Measurements from ENCODE around the gene EPG5. TPM values are rescaled to one million over a fixed set of nuclear protein-coding genes. Genes with fewer than 3 reads are reported as not detected.
"Not testable (repeated sequence)": the region's sequence is repeated elsewhere in the genome, so short reads cannot be mapped to it uniquely, and the experiment has no call there.

Gene EPG5
- total RNA-seq, 1 experiment from 2014 or later = 5.8 TPM

DNA sequence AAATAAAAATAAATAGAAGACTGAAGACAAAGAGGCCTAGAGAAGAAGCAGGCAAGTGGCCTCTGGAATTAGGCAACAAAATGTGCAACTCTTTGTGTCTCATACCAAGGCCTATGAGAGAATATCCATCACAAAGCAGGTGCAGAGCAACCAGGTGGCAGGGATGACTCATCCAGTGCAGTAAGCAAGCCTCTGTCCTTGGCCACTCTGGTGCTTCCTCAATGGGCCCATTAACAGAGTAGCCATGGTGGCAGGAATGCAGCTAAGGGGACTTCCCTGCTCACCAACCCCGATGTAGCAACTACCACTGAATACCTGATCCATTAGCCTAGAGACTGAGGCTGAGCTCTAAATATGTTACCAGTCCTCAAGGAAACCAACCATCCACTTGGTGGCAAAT lies 11.0 kb upstream of the EPG5 start:
- DNase-seq (ENCODE audit: low spot score) = no peak
- in situ Hi-C loops (cut with HindIII; ENCODE audit: low sequenced_read_pairs) = no loop called here

DNA sequence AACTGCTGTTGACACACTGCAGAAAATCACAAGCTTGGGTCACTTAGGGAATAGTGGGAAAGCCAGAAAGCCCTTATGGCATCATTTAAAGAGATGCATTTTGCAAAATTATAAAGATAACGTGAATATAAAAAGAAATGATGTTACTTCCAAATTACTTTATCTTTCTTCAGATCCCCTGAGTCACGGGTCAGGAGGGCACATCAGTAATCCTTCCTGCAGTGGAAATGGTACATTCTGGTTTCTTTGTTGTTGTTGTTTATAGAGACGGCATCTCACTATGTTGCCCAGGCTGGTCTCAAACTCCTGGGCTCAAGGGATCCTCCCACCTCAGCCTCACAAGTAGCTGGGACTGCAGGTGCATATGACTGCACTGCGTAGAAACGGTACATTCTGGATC lies 9.8 kb upstream of the EPG5 start:
- DNase-seq (ENCODE audit: low spot score) = no peak
- in situ Hi-C loops (cut with HindIII; ENCODE audit: low sequenced_read_pairs) = no loop called here

DNA sequence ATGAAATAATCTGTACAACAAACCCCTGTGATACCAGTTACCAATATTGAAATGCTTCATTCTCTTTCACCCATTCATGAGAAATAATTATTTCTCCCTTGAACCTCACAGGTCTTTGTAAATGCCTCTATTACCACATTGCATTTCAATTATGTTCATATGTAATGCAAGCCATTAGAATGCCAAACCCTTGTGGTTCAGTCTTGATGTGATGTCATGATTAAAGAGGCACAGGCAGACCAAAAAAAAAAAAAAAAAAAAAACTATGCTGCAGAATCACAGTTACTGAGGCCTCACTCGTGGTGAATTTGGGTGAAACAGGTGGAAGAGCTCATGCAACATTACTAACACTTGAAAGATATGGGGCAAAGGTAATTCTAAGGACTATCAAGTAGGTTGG lies 9.4 kb upstream of the EPG5 start:
- no peak for DNase-seq (ENCODE audit: low spot score)
- in situ Hi-C loops (cut with HindIII; ENCODE audit: low sequenced_read_pairs) = no loop called here

DNA sequence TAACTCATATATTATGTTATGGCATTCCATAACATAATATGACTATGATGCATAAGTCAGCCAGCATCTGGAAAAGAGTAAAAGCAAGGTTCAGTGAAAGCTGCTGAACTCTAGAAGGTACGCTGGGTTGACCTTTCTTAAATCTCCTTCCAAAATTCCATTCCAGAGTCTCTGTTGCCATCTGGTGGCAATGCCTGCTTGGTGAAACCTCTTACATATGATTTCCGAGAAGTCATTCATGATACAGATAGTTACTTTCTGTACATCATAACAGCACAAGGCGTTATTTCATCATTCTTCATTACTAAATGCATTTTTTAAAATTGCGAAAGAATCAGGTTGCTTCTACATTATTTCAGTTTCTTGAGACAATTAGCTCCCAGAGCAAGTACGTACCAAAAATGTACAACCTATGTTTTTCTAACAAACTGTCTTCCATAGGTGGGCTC lies 7.0 kb upstream of the EPG5 start:
- DNase-seq (ENCODE audit: low spot score) = peak; percentile 75
- in situ Hi-C loops (cut with HindIII; ENCODE audit: low sequenced_read_pairs) = no loop called here

DNA sequence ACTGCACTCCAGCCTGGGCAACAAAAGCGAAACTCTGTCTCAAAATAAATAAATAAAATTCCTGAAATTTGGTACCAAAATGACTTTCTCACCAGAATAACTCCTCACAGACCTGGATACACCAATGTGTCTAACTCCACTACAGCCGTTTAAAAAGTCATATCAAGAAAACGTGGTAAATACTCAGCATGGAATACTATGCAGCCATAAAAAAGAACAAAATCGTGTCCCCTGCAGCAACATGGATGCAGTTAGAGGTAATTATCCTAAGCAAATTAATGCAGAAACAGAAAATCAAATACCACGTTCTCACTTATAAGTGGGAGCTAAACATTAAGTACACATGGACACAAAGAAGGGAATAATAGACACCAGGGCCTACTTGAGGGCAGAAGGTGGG lies 2.2 kb downstream of the EPG5 start:
- DNase-seq (ENCODE audit: low spot score); in situ Hi-C loops (cut with HindIII; ENCODE audit: low sequenced_read_pairs): not testable (repeated sequence)

DNA sequence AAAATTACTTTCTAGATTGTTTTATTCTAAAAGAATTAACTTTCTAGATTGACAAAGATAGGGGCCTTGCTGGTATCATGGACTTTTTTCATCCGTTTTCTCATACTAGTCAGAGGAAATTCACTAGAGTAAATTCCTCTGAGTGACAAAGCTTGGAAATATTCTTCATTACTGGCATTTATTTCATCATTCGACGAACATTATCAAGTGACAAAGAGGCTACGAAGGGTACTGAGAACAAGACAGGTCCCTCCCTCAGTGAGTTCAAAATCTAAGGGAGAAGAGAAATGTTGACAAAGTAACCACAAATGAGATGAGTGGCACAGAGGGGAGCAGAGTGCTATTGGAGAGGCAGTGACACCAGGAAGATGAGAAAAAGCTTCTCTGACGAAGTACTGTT lies 4.3 kb downstream of the EPG5 start:
- DNase-seq (ENCODE audit: low spot score) = no peak
- in situ Hi-C loops (cut with HindIII; ENCODE audit: low sequenced_read_pairs) = no loop called here

DNA sequence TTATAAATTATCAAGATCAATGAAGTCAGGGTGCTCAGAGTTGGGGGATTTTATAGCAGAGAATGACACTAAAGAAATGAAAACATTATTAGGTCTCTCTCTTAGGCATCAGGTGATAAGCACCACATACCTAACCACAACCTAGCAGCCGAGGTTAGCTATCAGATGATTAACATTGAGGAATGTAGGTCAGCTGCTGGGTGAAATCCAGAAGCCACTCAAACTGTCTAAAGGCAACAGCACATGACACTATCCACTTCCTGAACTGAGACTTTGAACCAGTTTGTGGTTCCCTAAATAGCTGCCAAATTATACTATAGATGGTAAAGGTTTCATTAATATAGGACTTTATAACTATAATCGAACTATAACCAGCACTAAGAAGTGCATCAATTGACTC lies 4.7 kb downstream of the EPG5 start:
- in situ Hi-C loops (cut with HindIII; ENCODE audit: low sequenced_read_pairs) = no loop called here
- DNase-seq (ENCODE audit: low spot score) = no peak

DNA sequence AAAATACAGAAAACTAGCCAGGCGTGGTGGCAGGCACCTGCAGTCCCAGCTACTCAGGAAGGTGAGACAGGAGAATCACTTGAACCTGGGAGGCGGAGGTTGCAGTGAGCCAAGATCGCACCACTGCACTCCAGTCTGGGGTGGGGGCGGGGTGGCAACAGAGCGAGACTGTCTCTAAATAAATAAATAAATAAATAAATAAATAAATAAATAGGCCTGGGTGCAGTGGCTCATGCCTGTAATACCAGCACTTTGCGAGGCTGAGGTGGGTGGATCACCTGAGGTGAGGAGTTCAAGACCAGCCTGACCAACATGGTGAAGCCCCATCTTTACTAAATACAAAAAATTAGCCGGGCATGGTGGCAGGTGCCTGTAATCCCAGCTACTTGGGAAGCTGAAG lies 7.6 kb downstream of the EPG5 start:
- in situ Hi-C loops (cut with HindIII; ENCODE audit: low sequenced_read_pairs); DNase-seq (ENCODE audit: low spot score): not testable (repeated sequence)

DNA sequence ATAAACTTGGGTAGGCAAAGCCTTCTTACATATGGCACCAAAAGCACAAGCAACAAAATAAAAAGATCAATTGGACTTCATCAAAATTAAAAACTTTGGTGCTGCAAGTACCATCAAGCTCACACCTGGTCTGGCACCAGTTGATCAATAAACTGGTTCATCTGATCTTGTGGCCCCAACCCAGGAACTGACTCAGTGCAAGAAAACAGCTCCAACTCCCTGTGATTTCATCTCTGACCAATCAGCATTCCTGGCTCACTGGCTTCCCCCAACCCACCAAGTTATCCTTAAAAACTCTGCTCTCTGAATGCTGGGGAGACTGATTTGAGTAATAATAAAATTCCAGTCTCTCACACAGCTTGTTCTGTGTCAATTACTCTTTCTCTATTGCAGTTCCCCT lies 8.4 kb downstream of the EPG5 start:
- no peak for DNase-seq (ENCODE audit: low spot score)
- in situ Hi-C loops (cut with HindIII; ENCODE audit: low sequenced_read_pairs) = no loop called here

DNA sequence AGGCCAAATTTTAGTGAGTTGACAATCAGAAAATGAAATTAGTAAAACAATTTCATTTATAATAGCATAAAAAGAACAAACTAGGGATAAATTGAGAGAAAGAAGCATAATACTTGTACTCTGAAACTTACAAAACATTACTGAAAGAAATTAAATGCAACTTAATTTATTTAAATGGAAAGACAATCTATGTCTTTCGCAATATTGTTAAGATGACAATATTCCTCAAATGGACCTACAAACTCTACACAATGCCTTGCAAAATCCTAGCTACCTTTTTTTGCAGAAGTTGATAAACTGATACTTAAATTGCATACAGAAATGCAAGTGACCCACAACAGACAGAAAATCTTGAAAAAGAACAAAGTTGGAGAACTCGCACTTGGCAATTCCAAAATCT lies 9.1 kb downstream of the EPG5 start:
- in situ Hi-C loops (cut with HindIII; ENCODE audit: low sequenced_read_pairs) = no loop called here

DNA sequence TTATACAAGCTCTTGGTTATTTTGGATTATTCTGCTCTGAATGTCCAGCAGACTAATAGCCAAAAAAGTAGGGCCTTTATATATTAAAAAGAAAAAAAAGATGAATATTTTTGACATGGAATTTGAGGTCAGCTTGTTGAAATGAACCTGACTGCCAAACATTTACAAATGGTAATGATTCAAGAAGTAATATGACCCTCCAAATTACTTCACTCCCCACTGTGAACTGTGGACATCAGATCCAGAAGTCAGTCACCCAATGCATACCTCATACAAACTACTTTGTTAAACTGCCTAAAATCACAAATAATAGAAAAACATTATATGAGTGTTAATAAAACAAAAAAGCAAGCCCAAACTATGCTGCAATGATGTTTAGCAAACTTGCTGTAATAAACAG lies 10.0 kb downstream of the EPG5 start:
- in situ Hi-C loops (cut with HindIII; ENCODE audit: low sequenced_read_pairs) = no loop called here
- DNase-seq (ENCODE audit: low spot score) = no peak

More for the DNA sequence above, 9.1 kb downstream of the EPG5 start:
- no peak for DNase-seq (ENCODE audit: low spot score)

DNA sequence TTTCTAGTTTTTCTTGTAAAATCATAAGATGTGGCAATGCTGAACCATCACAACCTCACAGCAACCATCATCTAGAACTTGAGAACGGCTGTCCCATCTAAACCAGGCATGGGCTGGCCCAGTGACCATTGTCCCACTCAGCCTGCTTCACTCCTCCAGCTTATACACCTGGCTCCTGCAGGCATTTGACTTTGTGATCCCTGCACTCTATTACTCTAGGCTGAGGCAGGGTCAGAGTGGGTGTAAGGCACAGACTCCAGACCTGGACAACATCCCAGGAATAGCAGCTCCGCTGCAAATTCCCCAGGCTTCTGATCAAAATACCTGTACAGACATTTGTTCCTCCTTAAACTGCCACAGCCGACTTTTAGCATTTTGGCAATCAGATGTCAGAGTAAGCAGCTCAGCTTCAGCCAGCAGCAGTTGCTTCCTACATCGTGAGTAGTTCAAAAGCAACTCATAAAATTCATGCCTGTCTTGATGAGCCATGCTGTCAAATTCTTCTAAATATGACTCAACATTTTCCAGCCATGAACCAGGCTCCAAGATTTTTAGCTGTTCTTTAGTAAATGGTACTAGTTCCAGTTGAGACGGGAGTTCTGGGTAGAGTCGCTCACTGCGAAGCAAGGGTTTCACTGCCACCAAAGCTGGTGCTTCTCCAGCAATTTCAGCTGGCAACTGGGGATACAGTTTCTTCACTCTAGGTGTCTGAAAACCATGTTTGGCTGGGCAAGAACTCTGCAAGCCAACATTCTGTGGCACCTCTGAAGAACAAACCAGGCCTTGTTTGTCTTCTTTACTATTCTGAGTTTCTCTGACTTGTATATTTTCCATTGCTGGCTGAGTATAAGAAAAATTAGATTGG lies 12.8 kb downstream of the EPG5 start:
- no peak for DNase-seq (ENCODE audit: low spot score)
- in situ Hi-C loops (cut with HindIII; ENCODE audit: low sequenced_read_pairs) = no loop called here

DNA sequence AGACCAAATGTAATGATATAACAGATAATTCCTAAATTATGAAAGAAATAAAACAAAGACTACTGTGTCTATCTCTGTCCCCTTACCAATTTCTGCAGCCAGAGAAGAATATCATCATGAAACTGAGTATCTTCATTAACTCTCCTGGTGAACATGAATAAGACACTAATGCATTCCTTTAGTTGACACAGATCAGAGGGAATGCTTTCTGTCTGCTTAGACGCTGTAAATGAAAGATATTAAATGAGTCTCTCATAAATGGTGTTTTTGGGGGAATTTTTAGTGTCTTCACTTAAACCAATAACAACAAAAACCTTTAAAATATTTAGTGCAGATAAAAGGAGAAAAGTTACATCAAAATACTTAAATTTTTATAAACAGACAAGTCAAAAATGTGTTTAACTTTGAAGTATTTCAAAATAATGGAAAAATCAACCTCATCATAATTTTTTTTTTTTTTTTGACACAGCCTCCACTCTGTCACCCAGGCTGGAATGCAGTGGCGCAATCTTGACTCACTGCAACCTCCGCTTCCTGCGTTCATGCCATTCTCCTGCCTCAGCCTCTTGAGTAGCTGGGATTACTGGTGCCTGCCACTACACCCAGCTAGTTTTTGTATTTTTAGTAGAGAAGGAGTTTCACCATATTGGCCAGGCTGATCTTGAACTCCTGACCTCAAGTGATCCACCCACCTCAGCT lies 16.0 kb downstream of the EPG5 start:
- in situ Hi-C loops (cut with HindIII; ENCODE audit: low sequenced_read_pairs) = no loop called here

DNA sequence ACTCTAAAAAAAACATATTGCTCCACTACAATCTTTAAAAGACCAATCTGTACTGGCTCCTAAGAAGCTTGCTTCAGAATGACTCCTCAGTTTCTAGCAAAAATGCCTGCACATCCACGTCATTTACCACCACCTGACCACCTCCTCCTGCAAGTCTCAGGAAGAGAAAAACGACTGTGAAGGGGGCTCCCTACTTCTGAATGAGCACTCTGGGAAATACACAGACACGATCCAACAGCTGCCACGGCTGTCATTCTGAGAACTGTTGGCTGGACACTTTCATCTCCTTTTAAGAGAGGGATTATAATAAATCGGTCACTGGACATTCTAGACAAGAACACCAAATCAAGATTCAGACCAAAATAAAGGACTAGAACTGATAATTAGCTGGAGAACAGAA lies 21.5 kb downstream of the EPG5 start:
- DNase-seq (ENCODE audit: low spot score) = no peak
- in situ Hi-C loops (cut with HindIII; ENCODE audit: low sequenced_read_pairs) = no loop called here

More for the DNA sequence above, 16.0 kb downstream of the EPG5 start:
- DNase-seq (ENCODE audit: low spot score) = no peak

DNA sequence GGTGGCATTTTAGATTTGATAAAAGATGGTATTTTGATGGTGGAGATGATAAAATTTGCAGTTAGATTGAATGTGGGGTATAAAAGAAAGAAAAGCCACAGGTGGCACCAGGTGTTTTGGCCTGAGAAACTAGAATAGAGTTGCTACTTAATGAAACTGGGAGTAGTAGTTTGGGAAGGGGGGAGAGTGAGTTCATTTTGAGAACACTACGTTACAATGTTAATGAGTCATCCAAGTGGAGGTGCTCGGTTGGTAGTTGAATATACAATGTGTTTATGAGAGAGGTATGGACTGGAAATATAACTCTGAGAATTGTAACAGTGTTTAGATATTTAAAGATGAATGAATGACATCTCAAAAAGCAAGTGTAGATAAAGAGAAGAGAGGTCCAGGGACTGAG lies 26.4 kb downstream of the EPG5 start:
- DNase-seq (ENCODE audit: low spot score) = no peak
- in situ Hi-C loops (cut with HindIII; ENCODE audit: low sequenced_read_pairs) = no loop called here

DNA sequence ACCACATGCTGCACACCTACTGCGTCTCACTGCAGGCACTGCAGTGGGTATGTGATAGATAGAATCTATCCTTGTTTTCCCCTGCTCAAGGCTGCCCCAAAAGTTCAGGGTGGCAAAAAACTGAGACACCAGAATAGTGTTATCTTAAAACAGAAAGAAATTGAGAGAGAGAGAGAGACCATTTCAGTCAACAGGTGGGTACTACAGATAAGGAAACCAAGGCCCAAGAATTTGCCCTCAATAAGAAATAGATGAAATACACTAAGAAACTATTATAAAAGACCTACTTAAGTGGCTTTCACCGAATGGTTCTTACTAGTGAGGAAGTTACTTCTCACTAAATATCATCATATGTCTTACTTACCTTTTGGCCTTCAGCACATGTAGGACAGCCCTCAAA lies 27.9 kb downstream of the EPG5 start:
- DNase-seq (ENCODE audit: low spot score) = no peak
- in situ Hi-C loops (cut with HindIII; ENCODE audit: low sequenced_read_pairs) = no loop called here

DNA sequence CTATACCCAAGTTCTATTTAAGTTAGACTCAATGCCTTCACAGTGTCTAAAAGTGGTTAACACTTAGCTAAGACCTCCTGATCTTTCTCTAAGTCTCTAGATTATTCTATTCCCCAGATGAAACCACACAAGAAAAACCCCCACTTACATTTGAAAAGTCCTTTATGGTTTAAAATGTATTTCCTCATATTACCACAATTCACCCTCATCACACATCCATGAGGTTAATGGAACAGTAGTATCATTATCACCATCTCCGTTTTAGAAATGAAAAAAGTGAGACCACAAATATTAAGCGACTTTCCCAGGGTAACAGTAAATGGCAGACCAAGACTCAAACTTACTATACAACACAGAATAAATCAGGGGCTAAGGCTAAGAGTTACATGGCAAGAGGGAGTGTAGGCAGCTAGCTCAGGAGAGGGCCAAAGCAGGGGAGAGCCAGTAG lies 28.6 kb downstream of the EPG5 start:
- no peak for DNase-seq (ENCODE audit: low spot score)

DNA sequence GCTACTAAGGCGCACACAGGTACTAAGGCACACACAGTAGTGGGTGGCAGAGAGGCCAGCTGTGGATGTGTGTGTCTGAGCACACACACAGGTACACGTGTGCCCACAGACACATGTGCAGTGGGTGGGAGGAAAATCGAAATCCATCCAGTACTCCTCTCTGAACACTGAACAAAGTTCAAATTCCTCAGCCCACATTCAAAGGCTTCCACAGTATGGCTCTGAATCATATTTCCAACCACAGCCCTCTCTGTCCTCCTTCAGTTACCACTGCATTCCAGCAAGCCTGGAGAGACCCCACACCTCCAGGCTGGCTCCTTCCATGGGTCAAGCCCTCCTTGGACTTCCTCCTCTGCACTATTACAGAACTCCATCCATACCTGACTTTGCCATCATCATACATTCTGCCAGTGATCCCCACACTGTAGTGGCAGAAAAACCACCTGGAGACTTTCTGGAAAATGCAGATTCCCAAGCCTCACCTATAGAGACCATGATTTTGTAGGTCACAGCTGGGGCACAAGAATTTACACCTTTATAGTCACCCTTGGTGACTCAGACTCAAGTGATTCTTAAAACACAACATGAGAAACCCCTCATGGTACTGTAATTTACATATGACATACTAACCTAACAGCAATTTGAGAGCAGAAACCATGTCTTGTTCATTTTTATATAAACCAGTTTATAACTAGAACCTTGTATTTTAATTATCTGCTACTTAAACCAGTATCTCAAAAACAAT lies 31.4 kb downstream of the EPG5 start:
- DNase-seq (ENCODE audit: low spot score) = no peak
- in situ Hi-C loops (cut with HindIII; ENCODE audit: low sequenced_read_pairs) = no loop called here

More for the DNA sequence above, 28.6 kb downstream of the EPG5 start:
- in situ Hi-C loops (cut with HindIII; ENCODE audit: low sequenced_read_pairs) = no loop called here

DNA sequence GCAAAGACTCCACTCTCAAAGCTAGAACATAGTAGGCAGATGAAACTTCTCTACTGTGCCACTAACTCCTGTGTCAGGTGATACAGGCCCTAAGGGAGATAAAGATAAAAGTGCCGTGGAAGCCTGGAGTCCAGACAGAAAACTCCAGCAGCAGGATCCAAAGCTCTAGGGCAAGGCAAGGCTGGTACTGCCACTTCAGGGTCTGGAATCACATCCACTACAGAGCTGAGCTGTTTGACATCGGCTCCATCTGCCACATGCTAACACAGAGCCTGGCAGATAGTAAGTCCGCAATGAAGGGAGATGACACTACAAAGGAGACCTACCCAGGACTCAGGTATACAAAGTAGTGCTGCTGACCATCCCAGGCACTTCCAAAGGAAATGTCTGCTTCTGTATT lies 34.4 kb downstream of the EPG5 start:
- DNase-seq (ENCODE audit: low spot score) = peak; percentile 26
- in situ Hi-C loops (cut with HindIII; ENCODE audit: low sequenced_read_pairs) = no loop called here

DNA sequence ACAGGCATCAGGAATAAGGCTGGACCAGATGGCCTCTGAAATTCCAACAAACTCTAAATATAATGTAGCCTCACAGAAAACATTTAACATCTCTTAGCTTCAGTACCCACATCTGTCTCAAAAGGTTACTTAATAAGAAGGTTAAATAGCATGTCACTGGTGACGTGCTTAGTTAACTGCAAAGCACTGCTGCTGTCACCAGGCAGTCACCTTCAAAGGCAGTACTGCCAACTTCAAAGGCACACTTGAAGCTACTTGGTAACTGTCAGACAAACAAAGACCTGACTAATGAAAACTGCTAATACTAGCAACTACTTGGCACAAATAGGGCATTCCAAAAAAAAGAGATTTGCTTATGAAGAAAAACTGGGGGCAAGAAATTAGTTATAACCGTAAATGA lies 36.2 kb downstream of the EPG5 start:
- no peak for DNase-seq (ENCODE audit: low spot score)
- in situ Hi-C loops (cut with HindIII; ENCODE audit: low sequenced_read_pairs) = no loop called here

All from G401 (cell line).